Activated CD4-positive, alpha-beta T cell treated with anti-CD3 and anti-CD28 coated beads for 36 hours (primary cell): ENCODE data around the gene MB. TPM values are rescaled to one million over a fixed set of nuclear protein-coding genes. Genes with fewer than 3 reads are reported as not detected.

ENCODE experiments used
- ATAC-seq: fragments of 200-7000 bp; cut with Tn5 transposase; one replicate; pipeline ENCODE4 v1.10.0; 2021; ENCODE audit warnings: mild to moderate bottlenecking, moderate library complexity
- CTCF ChIA-PET: fragments of 350-600 bp; sonication (Branson Sonifier 250); formaldehyde crosslinking; loops from one replicate; lab custom pipeline; 2021; ENCODE audit warnings: antibody characterized with exemption; lab: Charles Lee
- POLR2A ChIA-PET: fragments of 350-600 bp; sonication (Branson Sonifier 250); formaldehyde crosslinking; loops from one replicate; lab custom pipeline; 2021; ENCODE audit warnings: antibody characterized with exemption, inconsistent platforms; lab: Charles Lee
- DNase-seq: peaks from one replicate; pipeline ENCODE4 v3.0.0-alpha.2; 2020
- H3K27ac Mint-ChIP-seq: one replicate; pipeline ENCODE4 v1.8.0; 2021; ENCODE audit warnings: mixed read lengths
- H3K27me3 Mint-ChIP-seq: one replicate; pipeline ENCODE4 v1.8.0; 2021; ENCODE audit warnings: mixed read lengths
- H3K36me3 Mint-ChIP-seq: one replicate; pipeline ENCODE4 v1.8.0; 2021; ENCODE audit warnings: low read depth, mixed read lengths
- H3K4me1 Mint-ChIP-seq: one replicate; pipeline ENCODE4 v1.8.0; 2021; ENCODE audit warnings: mixed read lengths
- H3K4me3 Mint-ChIP-seq: one replicate; pipeline ENCODE4 v1.8.0; 2021; ENCODE audit warnings: mild to moderate bottlenecking, moderate library complexity, mixed read lengths
- H3K9me3 Mint-ChIP-seq: one replicate; pipeline ENCODE4 v1.8.0; 2021; ENCODE audit warnings: low read depth, mixed read lengths
- intact Hi-C, 2 experiments: fragments of 100-400 bp; cut with DNase I in 1 of 2; cut with micrococcal nuclease in 1 of 2; formaldehyde crosslinking; loops; one replicate each; pipeline versions ENCODE4 v1.14.2 to v1.15.1; 2022 to 2024; cut with DNase I, micrococcal nuclease
- total RNA-seq, 2 experiments: library from RNA; stranded (reverse); gene quantifications; one replicate each; pipeline ENCODE4 v1.2.3, GENCODE V29; 2021

The MB gene
- total RNA-seq, 2 experiments from 2014 or later, result not detected

DNA sequence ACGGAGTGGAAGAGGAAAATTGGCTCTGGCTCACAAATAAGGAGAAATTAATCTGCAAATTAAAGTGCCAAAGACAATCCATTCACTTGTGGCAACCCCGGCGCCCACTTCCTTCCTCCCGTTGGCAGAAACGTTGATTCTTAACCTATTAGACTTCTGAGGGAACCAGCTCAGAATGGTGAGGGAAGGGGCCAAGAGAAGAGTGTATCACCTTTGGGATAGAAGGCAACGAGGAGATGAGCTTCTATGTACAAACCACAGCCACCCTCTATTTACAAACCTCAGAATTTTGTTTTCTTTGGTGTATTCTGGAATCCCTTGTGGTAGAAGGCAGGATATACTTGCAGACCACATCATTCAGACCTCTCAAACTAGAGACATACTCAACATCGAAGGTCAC is 1.1 kb downstream of the MB start:
- Mint-ChIP-seq H3K9me3 (no peaks in the 10 kb centered on the region), H3K4me1 (peaks cover 23% of the 10 kb centered on the region), H3K27ac (no peak overlapping the region), H3K4me3 (no peak overlapping the region), H3K36me3 (no peaks in the 10 kb centered on the region), H3K27me3 (peaks cover 5% of the 10 kb centered on the region)
- ATAC-seq, result no peak
- intact Hi-C loops, result no loop called here
- POLR2A ChIA-PET, result no interaction called here
- DNase-seq, result no peak
- CTCF ChIA-PET, result interaction anchor here (0.5 to 1.1 kb wide), 7 partner anchors 18 to 450 kb away, joined by 3 to 5 read pairs (median 3); no protein-coding TSS in a partner anchor

GRCh38 chr22:35615156-35615555 is 2.0 kb downstream of the MB start:
- no peak for ATAC-seq
- H3K36me3 Mint-ChIP-seq, result no peaks in the 10 kb centered on the region
- H3K27ac Mint-ChIP-seq, result no peak overlapping the region

GRCh38 chr22:35614404-35614803 is 2.7 kb downstream of the MB start:
- CTCF ChIA-PET, result no interaction called here
- intact Hi-C loops, result no loop called here
- Mint-ChIP-seq H3K36me3 (no peaks in the 10 kb centered on the region), H3K27me3 (peaks cover 10% of the 10 kb centered on the region), H3K4me3 (no peak overlapping the region), H3K27ac (no peak overlapping the region), H3K4me1 (peaks cover 23% of the 10 kb centered on the region), H3K9me3 (no peaks in the 10 kb centered on the region)
- no peak for ATAC-seq
- DNase-seq, result no peak
- POLR2A ChIA-PET, result no interaction called here

More at GRCh38 chr22:35615156-35615555, 2.0 kb downstream of the MB start:
- CTCF ChIA-PET, result interaction anchor here (1.0 kb wide), 1 partner anchor 450 kb away, joined by 3 read pairs; no protein-coding TSS in a partner anchor
- no peak overlapping the region for H3K4me3 Mint-ChIP-seq
- intact Hi-C loops, result no loop called here
- H3K4me1 Mint-ChIP-seq, result peaks cover 23% of the 10 kb centered on the region
- no peak for DNase-seq
- H3K9me3 Mint-ChIP-seq, result no peaks in the 10 kb centered on the region
- POLR2A ChIA-PET, result no interaction called here
- peaks cover 8% of the 10 kb centered on the region for H3K27me3 Mint-ChIP-seq

GRCh38 chr22:35612903-35613302 is 4.2 kb downstream of the MB start:
- Mint-ChIP-seq H3K4me1 (peaks cover 23% of the 10 kb centered on the region), H3K9me3 (no peaks in the 10 kb centered on the region), H3K36me3 (no peaks in the 10 kb centered on the region), H3K27me3 (peaks cover 15% of the 10 kb centered on the region), H3K27ac (no peak overlapping the region), H3K4me3 (no peak overlapping the region)
- CTCF ChIA-PET, result interaction anchor here (0.6 kb wide), 1 partner anchor 202 kb away, joined by 3 read pairs; no protein-coding TSS in a partner anchor
- DNase-seq (no peak), ATAC-seq (no peak)
- POLR2A ChIA-PET, result no interaction called here
- intact Hi-C loops, result no loop called here

- peaks cover 15% of the 10 kb centered on the region for H3K27me3 Mint-ChIP-seq
- no peaks in the 10 kb centered on the region for H3K36me3 Mint-ChIP-seq
- intact Hi-C loops, result no loop called here
- peaks cover 23% of the 10 kb centered on the region for H3K4me1 Mint-ChIP-seq
- no peak for DNase-seq
- no peak overlapping the region for H3K4me3 Mint-ChIP-seq
- ChIA-PET CTCF (interaction anchor here (0.7 to 1.2 kb wide), 3 partner anchors 9 to 456 kb away, joined by 3 to 4 read pairs (median 3); no protein-coding TSS in a partner anchor), POLR2A (no interaction called here)
- no peak overlapping the region for H3K27ac Mint-ChIP-seq
- peak; percentile 39 for ATAC-seq
- no peaks in the 10 kb centered on the region for H3K9me3 Mint-ChIP-seq
These were observed 5.1 kb downstream of the MB start for GRCh38 chr22:35611891-35612576.

- Mint-ChIP-seq H3K36me3 (no peaks in the 10 kb centered on the region), H3K9me3 (no peaks in the 10 kb centered on the region), H3K4me1 (peaks cover 16% of the 10 kb centered on the region), H3K27ac (no peak overlapping the region), H3K27me3 (peaks cover 17% of the 10 kb centered on the region), H3K4me3 (no peak overlapping the region)
- DNase-seq, result no peak
- intact Hi-C loops, result no loop called here
- peak; percentile 36 for ATAC-seq
- ChIA-PET POLR2A (no interaction called here), CTCF (interaction anchor here (0.6 to 2.1 kb wide), 4 partner anchors 9 to 316 kb away, joined by 3 to 8 read pairs (median 4); no protein-coding TSS in a partner anchor)
These were observed 5.8 kb downstream of the MB start for GRCh38 chr22:35611200-35611890.

DNA sequence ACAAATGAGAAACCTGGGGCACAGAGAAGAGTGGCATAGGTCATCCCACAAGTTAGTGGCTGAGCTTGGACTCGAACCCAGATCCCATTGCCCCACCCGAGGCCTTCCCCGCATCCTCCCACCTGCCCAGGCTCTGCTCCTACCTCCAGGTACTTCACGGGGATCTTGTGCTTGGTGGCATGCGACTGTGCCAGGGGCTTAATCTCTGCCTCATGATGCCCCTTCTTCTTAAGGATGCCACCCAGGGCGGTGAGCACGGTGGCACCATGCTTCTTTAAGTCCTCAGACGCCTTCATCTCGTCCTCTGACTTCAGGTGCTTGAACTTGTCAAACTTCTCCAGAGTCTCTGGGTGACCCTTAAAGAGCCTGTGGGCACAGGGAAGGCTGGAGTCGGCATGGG is 6.4 kb downstream of the MB start:
- Mint-ChIP-seq H3K9me3 (no peaks in the 10 kb centered on the region), H3K27ac (no peak overlapping the region), H3K4me1 (peaks cover 10% of the 10 kb centered on the region), H3K36me3 (no peaks in the 10 kb centered on the region), H3K27me3 (peaks cover 17% of the 10 kb centered on the region), H3K4me3 (no peak overlapping the region)
- ChIA-PET CTCF (interaction anchor here (0.6 to 2.1 kb wide), 2 partner anchors 10 to 317 kb away, joined by 3 to 8 read pairs; no protein-coding TSS in a partner anchor), POLR2A (no interaction called here)
- intact Hi-C loops, result no loop called here
- DNase-seq, result no peak
- no peak for ATAC-seq

GRCh38 chr22:35609761-35610160 is 7.4 kb downstream of the MB start:
- H3K9me3 Mint-ChIP-seq, result no peaks in the 10 kb centered on the region
- DNase-seq, result no peak
- H3K4me1 Mint-ChIP-seq, result peaks cover 11% of the 10 kb centered on the region
- H3K36me3 Mint-ChIP-seq, result no peaks in the 10 kb centered on the region
- intact Hi-C loops, result no loop called here
- no peak overlapping the region for H3K4me3 Mint-ChIP-seq
- POLR2A ChIA-PET, result no interaction called here
- no peak overlapping the region for H3K27ac Mint-ChIP-seq
- CTCF ChIA-PET, result interaction anchor here (2.1 kb wide), 1 partner anchor 11 kb away, joined by 8 read pairs; no protein-coding TSS in a partner anchor
- H3K27me3 Mint-ChIP-seq, result peaks cover 17% of the 10 kb centered on the region
- no peak for ATAC-seq

- CTCF ChIA-PET, result interaction anchor here (2.1 kb wide), 1 partner anchor 11 kb away, joined by 8 read pairs; no protein-coding TSS in a partner anchor
- peaks cover 11% of the 10 kb centered on the region for H3K4me1 Mint-ChIP-seq
These were observed 7.9 kb downstream of the MB start for GRCh38 chr22:35609261-35609660.

GRCh38 chr22:35608088-35608487 is 9.0 kb downstream of the MB start:
- intact Hi-C loops, result no loop called here
- Mint-ChIP-seq H3K9me3 (no peaks in the 10 kb centered on the region), H3K4me1 (peaks cover 11% of the 10 kb centered on the region), H3K4me3 (no peak overlapping the region), H3K36me3 (no peaks in the 10 kb centered on the region), H3K27ac (no peak overlapping the region), H3K27me3 (peaks cover 17% of the 10 kb centered on the region)
- CTCF ChIA-PET, result no interaction called here
- DNase-seq, result no peak
- no peak for ATAC-seq
- POLR2A ChIA-PET, result no interaction called here

More at GRCh38 chr22:35609261-35609660, 7.9 kb downstream of the MB start:
- H3K27ac Mint-ChIP-seq, result no peak overlapping the region
- POLR2A ChIA-PET, result no interaction called here
- intact Hi-C loops, result no loop called here
- peaks cover 17% of the 10 kb centered on the region for H3K27me3 Mint-ChIP-seq
- DNase-seq (no peak), ATAC-seq (no peak)
- H3K36me3 Mint-ChIP-seq, result no peaks in the 10 kb centered on the region
- no peaks in the 10 kb centered on the region for H3K9me3 Mint-ChIP-seq
- no peak overlapping the region for H3K4me3 Mint-ChIP-seq

GRCh38 chr22:35606916-35607315 is 10.2 kb downstream of the MB start:
- ATAC-seq, result no peak
- H3K9me3 Mint-ChIP-seq, result no peaks in the 10 kb centered on the region

More at GRCh38 chr22:35606916-35607315, 10.2 kb downstream of the MB start:
- POLR2A ChIA-PET, result no interaction called here
- CTCF ChIA-PET, result interaction anchor here (1.1 kb wide), 1 partner anchor 14 kb away, joined by 3 read pairs; no protein-coding TSS in a partner anchor
- H3K4me1 Mint-ChIP-seq, result peaks cover 10% of the 10 kb centered on the region
- H3K27ac Mint-ChIP-seq, result no peak overlapping the region
- H3K27me3 Mint-ChIP-seq, result peaks cover 15% of the 10 kb centered on the region
- no peak for DNase-seq
- no peak overlapping the region for H3K4me3 Mint-ChIP-seq
- H3K36me3 Mint-ChIP-seq, result no peaks in the 10 kb centered on the region
- intact Hi-C loops, result no loop called here
